Measurements from ENCODE around the gene CBLN1.

GRCh38 chr16:49275870-49276269 lies 5.8 kb downstream of the CBLN1 start:
- TF ChIP-seq CTCF (IDR thresholded peaks at IDR 0.05 in 2 of 3, conservative IDR thresholded peaks at IDR 0.05 in 1 of 3; ENCODE audit: insufficient read depth in 2 of 3, low read depth in 1 of 3, low read length in 3 of 3) (no peak), EZH2 (IDR thresholded peaks at IDR 0.05; ENCODE audit: borderline replicate concordance, low read depth, low read length) (no peak), SMC3 (conservative IDR thresholded peaks at IDR 0.05; ENCODE audit: insufficient read depth, low read depth, low read length) (no peak), BHLHE40 (IDR thresholded peaks at IDR 0.05; ENCODE audit: low read length) (no peak), CEBPZ (IDR thresholded peaks at IDR 0.05; ENCODE audit: borderline replicate concordance, low read depth, low read length) (no peak), ESRRA (IDR thresholded peaks at IDR 0.05; ENCODE audit: borderline replicate concordance, low read depth) (no peak), NFYB (IDR thresholded peaks at IDR 0.05; ENCODE audit: extremely low read depth, insufficient read length) (no peak), TGIF2 (CRISPR knock-in tag; IDR thresholded peaks at IDR 0.05) (no peak), E2F4 (CRISPR knock-in tag; IDR thresholded peaks at IDR 0.05; ENCODE audit: low read depth) (no peak), EP300 (IDR thresholded peaks at IDR 0.05; ENCODE audit: low read length) (no peak)
